ENCODE results near the gene DSCAM. TPM values are rescaled to one million over a fixed set of nuclear protein-coding genes. Genes with fewer than 3 reads are reported as not detected.

The DSCAM gene
- total RNA-seq, 1 experiment from 2014 or later, result not detected

DNA sequence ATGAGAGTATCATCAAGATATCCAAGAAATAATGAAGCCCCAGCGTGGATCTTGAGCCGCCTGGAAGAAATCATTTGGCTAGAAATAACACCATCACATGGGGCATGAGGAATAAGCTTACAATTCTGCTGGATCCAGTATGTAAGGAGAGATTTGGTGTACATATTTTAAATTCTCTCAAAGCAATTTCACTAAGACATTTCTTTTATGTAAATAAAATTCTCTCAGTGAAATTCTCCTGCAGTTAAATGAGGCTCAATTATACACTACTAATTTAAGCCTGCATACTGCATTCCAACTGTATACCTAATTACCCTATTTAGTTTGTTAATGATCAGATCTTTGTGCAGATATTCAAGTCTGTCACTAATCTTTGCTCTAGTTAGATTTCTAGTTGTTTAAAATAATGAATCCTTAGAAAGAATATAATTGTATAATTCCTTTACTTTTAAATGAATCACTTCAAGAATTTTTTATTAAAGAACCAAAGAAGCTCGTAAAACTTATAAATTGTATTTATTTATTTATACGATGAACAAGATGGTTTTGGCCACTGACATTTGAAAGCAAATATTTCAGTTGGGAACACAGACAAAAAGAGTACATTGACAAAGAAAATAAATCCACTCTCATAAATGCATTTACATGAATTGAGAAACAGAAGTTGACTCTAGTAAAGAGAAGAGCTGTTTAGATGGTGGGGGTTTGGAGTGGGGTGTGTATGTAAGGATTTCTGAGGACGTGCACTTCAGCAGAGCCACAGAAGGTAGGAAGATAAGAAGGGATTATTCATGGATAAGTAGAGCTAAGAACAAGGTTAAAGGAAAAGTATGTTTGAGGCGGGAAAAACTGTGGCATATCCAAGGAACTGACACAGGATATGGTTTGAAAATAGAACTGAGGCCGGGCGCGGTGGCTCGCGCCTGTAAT lies 466.8 kb downstream of the DSCAM start:
- CTCF ChIA-PET, result no interaction called here
- ATAC-seq, result no peak

DNA sequence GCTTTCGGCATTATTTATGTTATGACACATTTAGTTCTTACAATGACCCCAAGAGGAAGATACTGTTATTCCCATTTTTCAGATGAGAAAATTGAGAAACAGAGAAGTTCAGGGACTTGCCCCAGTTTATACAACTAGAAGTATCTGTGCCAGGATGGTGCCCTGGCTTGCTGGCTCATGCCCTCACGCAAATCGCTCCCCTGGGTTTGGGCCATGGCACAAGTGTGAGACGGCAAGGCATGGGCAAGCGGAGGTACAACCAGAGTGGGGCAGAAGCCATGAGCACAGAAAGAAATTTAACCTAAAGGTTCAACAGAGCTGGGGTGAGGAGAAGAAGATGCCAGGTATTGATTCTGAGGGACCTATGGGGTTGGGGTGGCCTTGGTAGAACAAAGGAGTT lies 469.8 kb downstream of the DSCAM start:
- no TSS peak for BruUV-seq (replicated peaks)
- no peak for TF ChIP-seq CBX3 (IDR thresholded peaks at IDR 0.05; ENCODE audit: low read depth)
- TF ChIP-seq, protein P1, sequence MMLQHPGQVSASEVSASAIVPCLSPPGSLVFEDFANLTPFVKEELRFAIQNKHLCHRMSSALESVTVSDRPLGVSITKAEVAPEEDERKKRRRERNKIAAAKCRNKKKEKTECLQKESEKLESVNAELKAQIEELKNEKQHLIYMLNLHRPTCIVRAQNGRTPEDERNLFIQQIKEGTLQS (IDR thresholded peaks at IDR 0.05), result no peak
- no peak for TF ChIP-seq TCF7L2 (IDR thresholded peaks at IDR 0.05; ENCODE audit: borderline replicate concordance, extremely low read depth, insufficient read depth, insufficient read length)
- no peak for TF ChIP-seq POLR2A (IDR thresholded peaks at IDR 0.05; ENCODE audit: borderline replicate concordance, extremely low read depth, insufficient read depth, insufficient read length)
- TF ChIP-seq EZH2 (IDR thresholded peaks at IDR 0.05), result no peak
- TF ChIP-seq SRF (IDR thresholded peaks at IDR 0.05; ENCODE audit: low read depth), result no peak
- TF ChIP-seq ZFX (IDR thresholded peaks at IDR 0.05), result no peak
- TF ChIP-seq POLR2AphosphoS5 (IDR thresholded peaks at IDR 0.05; ENCODE audit: low read depth, low read length), result no peak
- TF ChIP-seq JUND (IDR thresholded peaks at IDR 0.05), result no peak
- TF ChIP-seq FOSL1 (IDR thresholded peaks at IDR 0.05; ENCODE audit: low read depth), result no peak
- no peak for TF ChIP-seq ZNF274 (IDR thresholded peaks at IDR 0.05; ENCODE audit: low read depth, low read length)
- TF ChIP-seq, protein P2, sequence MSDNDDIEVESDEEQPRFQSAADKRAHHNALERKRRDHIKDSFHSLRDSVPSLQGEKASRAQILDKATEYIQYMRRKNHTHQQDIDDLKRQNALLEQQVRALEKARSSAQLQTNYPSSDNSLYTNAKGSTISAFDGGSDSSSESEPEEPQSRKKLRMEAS (IDR thresholded peaks at IDR 0.05), result no peak
- no peak for TF ChIP-seq YY1 (IDR thresholded peaks at IDR 0.05; ENCODE audit: extremely low read depth, insufficient replicate concordance, low read depth, low read length)
- TF ChIP-seq CEBPB (IDR thresholded peaks at IDR 0.05; ENCODE audit: low read depth), result no peak
- TF ChIP-seq, protein P3, sequence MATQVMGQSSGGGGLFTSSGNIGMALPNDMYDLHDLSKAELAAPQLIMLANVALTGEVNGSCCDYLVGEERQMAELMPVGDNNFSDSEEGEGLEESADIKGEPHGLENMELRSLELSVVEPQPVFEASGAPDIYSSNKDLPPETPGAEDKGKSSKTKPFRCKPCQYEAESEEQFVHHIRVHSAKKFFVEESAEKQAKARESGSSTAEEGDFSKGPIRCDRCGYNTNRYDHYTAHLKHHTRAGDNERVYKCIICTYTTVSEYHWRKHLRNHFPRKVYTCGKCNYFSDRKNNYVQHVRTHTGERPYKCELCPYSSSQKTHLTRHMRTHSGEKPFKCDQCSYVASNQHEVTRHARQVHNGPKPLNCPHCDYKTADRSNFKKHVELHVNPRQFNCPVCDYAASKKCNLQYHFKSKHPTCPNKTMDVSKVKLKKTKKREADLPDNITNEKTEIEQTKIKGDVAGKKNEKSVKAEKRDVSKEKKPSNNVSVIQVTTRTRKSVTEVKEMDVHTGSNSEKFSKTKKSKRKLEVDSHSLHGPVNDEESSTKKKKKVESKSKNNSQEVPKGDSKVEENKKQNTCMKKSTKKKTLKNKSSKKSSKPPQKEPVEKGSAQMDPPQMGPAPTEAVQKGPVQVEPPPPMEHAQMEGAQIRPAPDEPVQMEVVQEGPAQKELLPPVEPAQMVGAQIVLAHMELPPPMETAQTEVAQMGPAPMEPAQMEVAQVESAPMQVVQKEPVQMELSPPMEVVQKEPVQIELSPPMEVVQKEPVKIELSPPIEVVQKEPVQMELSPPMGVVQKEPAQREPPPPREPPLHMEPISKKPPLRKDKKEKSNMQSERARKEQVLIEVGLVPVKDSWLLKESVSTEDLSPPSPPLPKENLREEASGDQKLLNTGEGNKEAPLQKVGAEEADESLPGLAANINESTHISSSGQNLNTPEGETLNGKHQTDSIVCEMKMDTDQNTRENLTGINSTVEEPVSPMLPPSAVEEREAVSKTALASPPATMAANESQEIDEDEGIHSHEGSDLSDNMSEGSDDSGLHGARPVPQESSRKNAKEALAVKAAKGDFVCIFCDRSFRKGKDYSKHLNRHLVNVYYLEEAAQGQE (IDR thresholded peaks at IDR 0.05; ENCODE audit: low read depth), result no peak

More for the DNA sequence above, 466.8 kb downstream of the DSCAM start:
- Histone ChIP-seq H3K27me3 (ENCODE audit: insufficient read depth, low read length) (no peaks in the 10 kb centered on the region), H3K9me2 (ENCODE audit: insufficient read depth) (no peaks in the 10 kb centered on the region), H3K9me3 (ENCODE audit: control insufficient read depth in 1 of 2, insufficient read depth in 1 of 2, low read depth in 1 of 2, low read length in 2 of 2) (peaks cover 9 to 36% of the 10 kb centered on the region in 2 experiments; a peak in 2 of 4 replicates), H3K27ac (ENCODE audit: low read depth, low read length) (no peak overlapping the region), H3K4me1 (ENCODE audit: control insufficient read depth in 1 of 2, insufficient read depth in 2 of 2, low read length in 2 of 2) (no peaks in the 10 kb centered on the region), H3K4me2 (ENCODE audit: low read length) (no peak overlapping the region), H3K4me3 (replicated peaks in 1 of 2; ENCODE audit: low read depth in 1 of 2, low read length in 2 of 2) (no peak overlapping the region), H2AFZ (ENCODE audit: low read depth, low read length, poor library complexity, severe bottlenecking) (no peak overlapping the region), H4K20me1 (ENCODE audit: insufficient read depth) (no peaks in the 10 kb centered on the region), H3K9ac (ENCODE audit: low read length) (no peak overlapping the region), H3K36me3 (ENCODE audit: control insufficient read depth in 1 of 2, insufficient read depth in 2 of 2, low read length in 2 of 2) (no peaks in the 10 kb centered on the region), H3K79me2 (ENCODE audit: insufficient read depth, low read length) (no peaks in the 10 kb centered on the region)
- ChIA-PET RAD21 (ENCODE audit: low non-redundant PET in 1 of 2, low total read pairs in 2 of 2, uncharacterized antibody in 2 of 2, unreplicated experiment in 2 of 2) (no interaction called here), POLR2A (no interaction called here)
- TF ChIP-seq SP1 (IDR thresholded peaks at IDR 0.05; ENCODE audit: low read depth), result no peak
- no peak for TF ChIP-seq TCF7L2 (IDR thresholded peaks at IDR 0.05; ENCODE audit: borderline replicate concordance, extremely low read depth, insufficient read depth, insufficient read length)
- no peak for TF ChIP-seq EZH2 (IDR thresholded peaks at IDR 0.05)
- no peak for TF ChIP-seq ELF1 (IDR thresholded peaks at IDR 0.05; ENCODE audit: borderline replicate concordance, low read depth)
- TF ChIP-seq EGR1 (IDR thresholded peaks at IDR 0.05; ENCODE audit: low read depth), result no peak
- TF ChIP-seq POLR2AphosphoS5 (IDR thresholded peaks at IDR 0.05; ENCODE audit: low read depth, low read length), result no peak
- TF ChIP-seq EZH2phosphoT487 (IDR thresholded peaks at IDR 0.05; ENCODE audit: borderline replicate concordance), result no peak
- TF ChIP-seq FOSL1 (IDR thresholded peaks at IDR 0.05; ENCODE audit: low read depth), result no peak
- DNase-seq (ENCODE audit: low read depth, low spot score), result no peak
- no TSS peak for BruUV-seq (replicated peaks)
- intact Hi-C loops (cut with micrococcal nuclease), result no loop called here

More for the DNA sequence above, 469.8 kb downstream of the DSCAM start:
- Histone ChIP-seq H3K9me3 (ENCODE audit: control insufficient read depth in 1 of 2, insufficient read depth in 1 of 2, low read depth in 1 of 2, low read length in 2 of 2) (peaks cover 19 to 41% of the 10 kb centered on the region in 2 experiments; a peak in 2 of 4 replicates), H3K9me2 (ENCODE audit: insufficient read depth) (no peaks in the 10 kb centered on the region), H3K9ac (ENCODE audit: low read length) (no peak overlapping the region), H4K20me1 (ENCODE audit: insufficient read depth) (no peaks in the 10 kb centered on the region), H3K27me3 (ENCODE audit: insufficient read depth, low read length) (no peaks in the 10 kb centered on the region), H3K4me3 (replicated peaks in 1 of 2; ENCODE audit: low read depth in 1 of 2, low read length in 2 of 2) (no peak overlapping the region), H3K4me1 (ENCODE audit: control insufficient read depth in 1 of 2, insufficient read depth in 2 of 2, low read length in 2 of 2) (no peaks in the 10 kb centered on the region), H3K79me2 (ENCODE audit: insufficient read depth, low read length) (no peaks in the 10 kb centered on the region), H2AFZ (ENCODE audit: low read depth, low read length, poor library complexity, severe bottlenecking) (no peak overlapping the region), H3K27ac (ENCODE audit: low read depth, low read length) (no peak overlapping the region), H3K36me3 (ENCODE audit: control insufficient read depth in 1 of 2, insufficient read depth in 2 of 2, low read length in 2 of 2) (no peaks in the 10 kb centered on the region), H3K4me2 (ENCODE audit: low read length) (no peak overlapping the region)
- ChIA-PET RAD21 (ENCODE audit: low non-redundant PET in 1 of 2, low total read pairs in 2 of 2, uncharacterized antibody in 2 of 2, unreplicated experiment in 2 of 2) (no interaction called here), CTCF (no interaction called here), POLR2A (no interaction called here)
- intact Hi-C loops (cut with micrococcal nuclease), result no loop called here
- no peak for DNase-seq (ENCODE audit: low read depth, low spot score)
- no peak for ATAC-seq

All from HCT116 (cell line).